HEK293T (cell line): ENCODE measurements around the gene TNRC18.

Experiments
- ARNT ChIP-seq: fragments of 450-650 bp; IDR thresholded peaks from 2 replicates; pipeline ENCODE4 v1.6.1; 2017; ENCODE audit warnings: mild to moderate bottlenecking
- BHLHE40 ChIP-seq: fragments of 450-650 bp; IDR thresholded peaks from 2 replicates; pipeline ENCODE4 v1.6.1; 2016; ENCODE audit warnings: mild to moderate bottlenecking, moderate library complexity, borderline replicate concordance
- CTBP1 ChIP-seq: fragments of 450-650 bp; IDR thresholded peaks from 2 replicates; pipeline ENCODE4 v1.6.1; 2016; ENCODE audit warnings: borderline replicate concordance
- ELF4 ChIP-seq: fragments of 450-650 bp; IDR thresholded peaks from 2 replicates; pipeline ENCODE4 v1.6.1; 2017; ENCODE audit warnings: antibody characterized with exemption
- FOXM1 ChIP-seq: fragments of 450-650 bp; IDR thresholded peaks from 2 replicates; pipeline ENCODE4 v1.6.1; 2017; ENCODE audit warnings: mild to moderate bottlenecking, borderline replicate concordance
- L3MBTL2 ChIP-seq: fragments of 450-650 bp; conservative IDR thresholded peaks from 2 replicates; pipeline ENCODE4 v1.6.1; 2016; ENCODE audit warnings: mild to moderate bottlenecking
- LEF1 ChIP-seq: fragments of 450-650 bp; IDR thresholded peaks from 2 replicates; pipeline ENCODE4 v1.6.1; 2017; ENCODE audit warnings: mild to moderate bottlenecking, borderline replicate concordance
- NFRKB ChIP-seq: fragments of 450-650 bp; IDR thresholded peaks from 2 replicates; pipeline ENCODE4 v1.6.1; 2016; ENCODE audit warnings: mild to moderate bottlenecking, moderate library complexity
- SP1 ChIP-seq: fragments of 450-650 bp; IDR thresholded peaks from 2 replicates; pipeline ENCODE4 v1.6.1; 2017
- SUZ12 ChIP-seq: fragments of 450-650 bp; IDR thresholded peaks from 2 replicates; pipeline ENCODE4 v1.6.1; 2016; ENCODE audit warnings: mild to moderate bottlenecking
- TARDBP ChIP-seq: fragments of 450-650 bp; IDR thresholded peaks from 2 replicates; pipeline ENCODE4 v1.6.1; 2016
- TF ChIP-seq, protein P1 (sequence below): fragments of 450-650 bp; IDR thresholded peaks from 2 replicates; pipeline ENCODE4 v1.6.1; 2016

DNA sequence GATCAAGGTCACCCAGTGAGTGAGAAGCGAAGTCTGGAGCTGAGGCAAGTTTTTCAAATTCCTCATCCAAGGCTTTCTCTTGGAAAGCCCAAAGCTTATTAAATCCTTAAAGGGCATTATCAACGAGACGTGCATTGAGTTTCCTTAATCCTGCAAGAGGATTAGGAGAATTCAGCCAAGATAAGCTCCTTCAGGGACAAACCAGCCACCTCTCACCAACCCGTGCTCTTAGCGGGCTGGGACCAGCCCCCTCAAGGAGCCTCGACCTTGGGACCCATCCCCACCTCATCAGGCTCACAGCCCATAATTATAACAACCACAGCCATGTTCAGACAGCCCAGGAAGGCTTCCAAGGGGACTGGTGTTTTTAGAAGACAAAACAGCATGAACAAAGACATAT lies 152.8 kb downstream of the TNRC18 start:
- TF ChIP-seq LEF1 (no peak), FOXM1 (no peak), L3MBTL2 (no peak), ARNT (no peak), SP1 (no peak), BHLHE40 (no peak), ELF4 (no peak), NFRKB (no peak), TARDBP (no peak), SUZ12 (no peak), CTBP1 (no peak)
- TF ChIP-seq, protein P1, sequence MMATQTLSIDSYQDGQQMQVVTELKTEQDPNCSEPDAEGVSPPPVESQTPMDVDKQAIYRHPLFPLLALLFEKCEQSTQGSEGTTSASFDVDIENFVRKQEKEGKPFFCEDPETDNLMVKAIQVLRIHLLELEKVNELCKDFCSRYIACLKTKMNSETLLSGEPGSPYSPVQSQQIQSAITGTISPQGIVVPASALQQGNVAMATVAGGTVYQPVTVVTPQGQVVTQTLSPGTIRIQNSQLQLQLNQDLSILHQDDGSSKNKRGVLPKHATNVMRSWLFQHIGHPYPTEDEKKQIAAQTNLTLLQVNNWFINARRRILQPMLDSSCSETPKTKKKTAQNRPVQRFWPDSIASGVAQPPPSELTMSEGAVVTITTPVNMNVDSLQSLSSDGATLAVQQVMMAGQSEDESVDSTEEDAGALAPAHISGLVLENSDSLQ = no peak
